ENCODE results near the gene EEFSEC.

DNA sequence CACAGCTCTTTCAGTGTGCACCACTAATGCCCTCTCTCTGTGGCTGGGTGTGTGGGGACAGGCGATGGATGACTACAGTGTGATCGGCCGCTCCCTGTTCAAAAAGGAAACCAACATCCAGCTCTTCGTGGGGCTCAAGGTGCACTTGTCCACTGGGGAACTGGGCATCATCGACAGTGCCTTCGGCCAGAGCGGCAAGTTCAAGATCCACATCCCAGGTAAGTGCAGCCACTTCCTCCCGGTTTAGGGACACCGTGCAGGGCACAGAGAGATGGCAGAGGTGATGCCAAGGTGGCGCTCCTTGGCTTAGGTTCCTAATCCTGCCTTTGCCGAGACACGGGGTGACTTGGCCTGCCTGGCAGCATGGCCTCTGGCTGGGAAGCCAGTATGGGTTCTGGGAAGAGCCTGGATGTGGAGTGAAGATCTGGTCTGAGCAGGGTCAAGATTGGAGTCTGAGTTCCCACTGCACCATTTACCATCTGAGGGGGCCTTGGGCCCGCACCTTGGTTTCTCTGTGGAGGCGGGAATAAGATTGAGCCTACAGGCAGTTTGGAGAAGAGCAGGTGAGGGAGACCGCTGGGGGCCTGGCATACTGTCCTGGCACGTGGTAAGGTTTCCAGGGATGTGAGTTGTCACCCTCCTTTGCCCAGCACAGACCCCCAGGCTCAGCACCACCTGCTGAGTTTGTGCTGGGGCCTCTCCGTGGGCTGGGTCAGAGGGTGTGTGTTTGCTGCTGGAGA, 205.0 kb downstream of the EEFSEC start:
- TF ChIP-seq, protein P1, sequence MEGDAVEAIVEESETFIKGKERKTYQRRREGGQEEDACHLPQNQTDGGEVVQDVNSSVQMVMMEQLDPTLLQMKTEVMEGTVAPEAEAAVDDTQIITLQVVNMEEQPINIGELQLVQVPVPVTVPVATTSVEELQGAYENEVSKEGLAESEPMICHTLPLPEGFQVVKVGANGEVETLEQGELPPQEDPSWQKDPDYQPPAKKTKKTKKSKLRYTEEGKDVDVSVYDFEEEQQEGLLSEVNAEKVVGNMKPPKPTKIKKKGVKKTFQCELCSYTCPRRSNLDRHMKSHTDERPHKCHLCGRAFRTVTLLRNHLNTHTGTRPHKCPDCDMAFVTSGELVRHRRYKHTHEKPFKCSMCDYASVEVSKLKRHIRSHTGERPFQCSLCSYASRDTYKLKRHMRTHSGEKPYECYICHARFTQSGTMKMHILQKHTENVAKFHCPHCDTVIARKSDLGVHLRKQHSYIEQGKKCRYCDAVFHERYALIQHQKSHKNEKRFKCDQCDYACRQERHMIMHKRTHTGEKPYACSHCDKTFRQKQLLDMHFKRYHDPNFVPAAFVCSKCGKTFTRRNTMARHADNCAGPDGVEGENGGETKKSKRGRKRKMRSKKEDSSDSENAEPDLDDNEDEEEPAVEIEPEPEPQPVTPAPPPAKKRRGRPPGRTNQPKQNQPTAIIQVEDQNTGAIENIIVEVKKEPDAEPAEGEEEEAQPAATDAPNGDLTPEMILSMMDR (IDR thresholded peaks at IDR 0.05), result no peak
- TF ChIP-seq POLR2A (IDR thresholded peaks at IDR 0.05) (no peak), POLR2AphosphoS5 (IDR thresholded peaks at IDR 0.05; ENCODE audit: insufficient read depth in 1 of 2, low read depth in 1 of 2) (no peak)
